Left ventricle myocardium inferior (tissue), 1 donor: ENCODE data around the gene TASOR2. TPM values are rescaled to one million over a fixed set of nuclear protein-coding genes. Genes with fewer than 3 reads are reported as not detected.

ENCODE experiments used
- DNase-seq: peaks from one replicate; pipeline ENCODE4 v3.0.0-alpha.2; 2020
- H3K27ac ChIP-seq: fragments of 200-600 bp; replicated peaks from 2 replicates; pipeline ENCODE4 v1.8.0; 2021
- H3K27me3 ChIP-seq: fragments of 200-600 bp; 2 replicates; pipeline ENCODE4 v1.8.0; 2021; ENCODE audit warnings: low read depth
- H3K36me3 ChIP-seq: fragments of 200-600 bp; 2 replicates; pipeline ENCODE4 v1.8.0; 2021
- H3K4me1 ChIP-seq: fragments of 200-600 bp; 2 replicates; pipeline ENCODE4 v1.8.0; 2021
- H3K4me3 ChIP-seq: fragments of 200-600 bp; 2 replicates; pipeline ENCODE4 v1.8.0; 2021; ENCODE audit warnings: mild to moderate bottlenecking, moderate library complexity
- H3K9me3 ChIP-seq: fragments of 200-600 bp; replicated peaks from 2 replicates; pipeline ENCODE4 v1.8.0; 2021
- CTCF ChIP-seq: fragments of 200-600 bp; IDR thresholded peaks from 2 replicates; pipeline ENCODE4 v1.8.0; 2021; ENCODE audit warnings: antibody characterized with exemption, mild to moderate bottlenecking, borderline replicate concordance
- intact Hi-C: fragments of 100-400 bp; cut with micrococcal nuclease; formaldehyde crosslinking; loops from one replicate; pipeline ENCODE4 v1.11.0; 2022
- total RNA-seq: library from RNA; stranded (reverse); fragmentation: NEBNext Ultra II Directional; extraction: Animal tissue kit (Norgen Biotek cat#: 25700); gene quantifications from one replicate; pipeline ENCODE4 v1.2.1, GENCODE V29; 2021
- donor health status: DM: no; HTN: yes; CAD: no; lungs with severe emphysema.

TASOR2 gene
- total RNA-seq, 1 donor from 2014 or later, result 39.9 TPM

- intact Hi-C loops, result no loop called here
- peaks cover 52% of the 10 kb centered on the region for H3K4me1 ChIP-seq
- DNase-seq, result no peak
- no peak overlapping the region for H3K27ac ChIP-seq
- peak overlapping the region; percentile 71 for H3K4me3 ChIP-seq
- H3K27me3 ChIP-seq, result no peaks in the 10 kb centered on the region
- no peak for TF ChIP-seq CTCF
- H3K36me3 ChIP-seq, result no peaks in the 10 kb centered on the region
- H3K9me3 ChIP-seq, result no peaks in the 10 kb centered on the region
Observed at GRCh38 chr10:5691786-5692185, 7.1 kb downstream of the TASOR2 start.

GRCh38 chr10:5692461-5693358 lies 8.1 kb downstream of the TASOR2 start:
- TF ChIP-seq CTCF, result no peak
- peak overlapping the region; percentile 71 for H3K4me3 ChIP-seq
- H3K27ac ChIP-seq, result peak overlapping the region; percentile 46
- DNase-seq, result peak; percentile 53
- no peaks in the 10 kb centered on the region for H3K27me3 ChIP-seq
- intact Hi-C loops, result no loop called here
- no peaks in the 10 kb centered on the region for H3K9me3 ChIP-seq
- H3K4me1 ChIP-seq, result peaks cover 52% of the 10 kb centered on the region
- no peaks in the 10 kb centered on the region for H3K36me3 ChIP-seq

- H3K36me3 ChIP-seq, result no peaks in the 10 kb centered on the region
- no peak overlapping the region for H3K27ac ChIP-seq
- no peak for TF ChIP-seq CTCF
- H3K9me3 ChIP-seq, result no peaks in the 10 kb centered on the region
- no peaks in the 10 kb centered on the region for H3K27me3 ChIP-seq
- peaks cover 57% of the 10 kb centered on the region for H3K4me1 ChIP-seq
- no peak overlapping the region for H3K4me3 ChIP-seq
- DNase-seq, result no peak
- intact Hi-C loops, result no loop called here
Observed at GRCh38 chr10:5694573-5694972, 9.9 kb downstream of the TASOR2 start.

GRCh38 chr10:5697342-5697741 lies 12.7 kb downstream of the TASOR2 start:
- H3K4me1 ChIP-seq, result peaks cover 62% of the 10 kb centered on the region
- no peak overlapping the region for H3K27ac ChIP-seq
- DNase-seq, result no peak
- no peaks in the 10 kb centered on the region for H3K9me3 ChIP-seq
- no peak for TF ChIP-seq CTCF
- H3K4me3 ChIP-seq, result no peak overlapping the region
- H3K27me3 ChIP-seq, result no peaks in the 10 kb centered on the region
- H3K36me3 ChIP-seq, result no peaks in the 10 kb centered on the region
- intact Hi-C loops, result no loop called here

GRCh38 chr10:5698062-5698461 lies 13.4 kb downstream of the TASOR2 start:
- Histone ChIP-seq H3K4me1 (peaks cover 54% of the 10 kb centered on the region), H3K27me3 (no peaks in the 10 kb centered on the region), H3K36me3 (no peaks in the 10 kb centered on the region), H3K4me3 (no peak overlapping the region), H3K9me3 (no peaks in the 10 kb centered on the region), H3K27ac (no peak overlapping the region)
- intact Hi-C loops, result no loop called here
- no peak for DNase-seq
- no peak for TF ChIP-seq CTCF
